Activated CD4-positive, alpha-beta T cell treated with anti-CD3 and anti-CD28 coated beads for 48 hours (primary cell): ENCODE results near the gene DCDC2C.
A peak's percentile ranks its signal among the peaks of the same experiment; 100 is the strongest.

Experiments used
- DNase-seq: peaks from one replicate; pipeline ENCODE4 v3.0.0-alpha.2; 2020

DCDC2C gene

GRCh38 chr2:3703236-3703756 lies at the start of gene DCDC2C:
Gene DCDC2C (plus strand): TSS chr2:3703575. CDS start chr2:3703752, 177 bp downstream.
- no peak for DNase-seq

- no peak for DNase-seq
Measured at GRCh38 chr2:3654011-3654410, 49.4 kb upstream of the DCDC2C start.

GRCh38 chr2:3654531-3655225 lies 48.7 kb upstream of the DCDC2C start:
- DNase-seq, result no peak

GRCh38 chr2:3655871-3656761 lies 47.3 kb upstream of the DCDC2C start:
- no peak for DNase-seq

- DNase-seq, result no peak
Measured at GRCh38 chr2:3656762-3657721, 46.3 kb upstream of the DCDC2C start.

- no peak for DNase-seq
Measured at GRCh38 chr2:3657881-3658280, 45.5 kb upstream of the DCDC2C start, which contains the start of gene ALLC. Gene ALLC (plus strand): TSS chr2:3658200. CDS start chr2:3671158, 12,958 bp downstream.

- DNase-seq, result peak; percentile 8
Measured at GRCh38 chr2:3659447-3660432, 43.6 kb upstream of the DCDC2C start.

- peak; percentile 41 for DNase-seq
Measured at GRCh38 chr2:3660640-3661039, 42.7 kb upstream of the DCDC2C start.

- DNase-seq, result no peak
Measured at GRCh38 chr2:3661149-3661660, 42.2 kb upstream of the DCDC2C start.

- DNase-seq, result no peak
Measured at GRCh38 chr2:3662239-3662638, 41.1 kb upstream of the DCDC2C start.

- DNase-seq, result no peak
Measured at GRCh38 chr2:3664118-3664517, 39.3 kb upstream of the DCDC2C start.

- no peak for DNase-seq
Measured at GRCh38 chr2:3664925-3665324, 38.5 kb upstream of the DCDC2C start.

- DNase-seq, result no peak
Measured at GRCh38 chr2:3665886-3666612, 37.3 kb upstream of the DCDC2C start.

- DNase-seq, result no peak
Measured at GRCh38 chr2:3666613-3666975, 36.8 kb upstream of the DCDC2C start.

GRCh38 chr2:3667151-3667631 lies 36.2 kb upstream of the DCDC2C start:
- DNase-seq, result no peak

GRCh38 chr2:3669656-3670055 lies 33.7 kb upstream of the DCDC2C start:
- DNase-seq, result no peak

GRCh38 chr2:3670376-3670775 lies 33.0 kb upstream of the DCDC2C start:
- DNase-seq, result no peak

- no peak for DNase-seq
Measured at GRCh38 chr2:3670941-3671340, 32.4 kb upstream of the DCDC2C start.

- no peak for DNase-seq
Measured at GRCh38 chr2:3672861-3673678, 30.3 kb upstream of the DCDC2C start.
